GM12891 (cell line): ENCODE measurements around the gene SSTR3.

ENCODE experiments used
- PAX5 ChIP-seq: IDR thresholded peaks from 2 replicates; pipeline ENCODE4 v1.6.1; 2011; ENCODE audit warnings: low read length, moderate library complexity, mild to moderate bottlenecking; ENCODE audit not compliant: insufficient read depth, severe bottlenecking
- POLR2A ChIP-seq: IDR thresholded peaks from 2 replicates; pipeline ENCODE4 v1.6.1; 2011; ENCODE audit warnings: low read depth, low read length, control low read depth
- POLR2AphosphoS5 ChIP-seq: IDR thresholded peaks from 2 replicates; pipeline ENCODE4 v1.6.1; 2011; ENCODE audit warnings: low read depth, low read length, control low read depth
- SPI1 ChIP-seq: IDR thresholded peaks from 2 replicates; pipeline ENCODE4 v1.6.1; 2011; ENCODE audit warnings: low read depth, low read length, control low read depth

DNA sequence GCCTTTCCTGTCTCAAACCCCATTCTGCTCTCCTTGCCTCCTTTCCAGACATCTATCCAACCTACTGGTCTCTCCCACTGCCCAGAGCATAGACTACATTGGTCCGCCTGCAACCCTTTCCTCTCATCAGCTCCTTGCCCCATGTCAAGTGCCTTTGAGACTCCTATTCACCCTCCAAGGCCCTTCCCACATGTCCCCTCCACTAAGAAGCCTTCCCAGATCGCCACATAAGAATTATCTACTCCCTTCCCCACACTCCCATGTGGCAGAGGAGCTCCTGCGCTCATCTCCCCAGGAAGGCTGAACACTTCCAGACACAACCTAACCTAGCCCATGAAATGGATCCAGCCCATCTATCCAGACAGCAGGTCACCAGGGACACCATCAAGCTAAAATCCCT lies 34.5 kb downstream of the SSTR3 start:
- TF ChIP-seq SPI1, result no peak
- TF ChIP-seq POLR2A, result no peak
- no peak for TF ChIP-seq POLR2AphosphoS5
- no peak for TF ChIP-seq PAX5
